ENCODE results near the gene LRRC18.
A peak's percentile ranks its signal among the peaks of the same experiment; 100 is the strongest.

Gene LRRC18

DNA sequence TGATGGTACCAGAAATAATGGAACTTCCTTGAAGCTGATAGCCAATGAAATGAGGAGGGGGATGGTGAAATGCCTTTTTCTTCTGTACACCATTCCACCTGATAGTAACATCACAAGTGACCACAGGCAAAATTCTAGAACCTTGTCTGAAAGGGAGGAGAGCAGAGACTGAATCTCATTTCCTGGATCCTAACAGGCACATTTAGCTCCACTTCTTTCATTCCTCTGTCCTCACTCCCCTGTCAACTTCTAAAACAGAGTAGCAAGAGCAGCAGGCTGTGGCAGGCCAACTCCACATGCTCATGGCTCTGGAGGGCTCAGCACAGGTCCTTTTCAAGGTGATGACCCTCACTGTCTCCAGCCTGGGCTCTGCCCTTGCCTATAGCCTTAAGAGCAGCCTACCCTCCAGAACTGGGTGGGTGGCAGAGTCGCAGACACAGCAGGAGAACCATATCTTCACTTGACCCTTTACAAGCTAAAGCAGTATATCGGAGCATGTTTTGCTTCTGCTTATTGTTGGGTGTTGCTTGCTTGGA, at the start of gene LRRC18:
Gene LRRC18 (minus strand): TSS at position 51 of the 536 bp plus-strand sequence. CDS start 25,685 bp downstream, outside the sequence.
- Histone ChIP-seq H3K27ac (ENCODE audit: low read depth, low read length, poor library complexity, severe bottlenecking) (no peak within 1 kb of the TSS), H2AFZ (ENCODE audit: low read length) (no peak within 1 kb of the TSS), H3K4me3 (ENCODE audit: low read depth, low read length, poor library complexity, severe bottlenecking) (no peak within 1 kb of the TSS), H3K9me2 (ENCODE audit: low read depth, low read length) (no peaks in the 10 kb centered on the region), H3K36me3 (ENCODE audit: insufficient read depth, low read length) (peaks cover 20% of the 10 kb centered on the region), H3K9ac (ENCODE audit: low read length) (no peak within 1 kb of the TSS), H4K20me1 (ENCODE audit: insufficient read depth, low read length) (no peaks in the 10 kb centered on the region), H3K4me2 (ENCODE audit: low read length) (no peak within 1 kb of the TSS), H3K27me3 (ENCODE audit: insufficient read depth, low read length) (no peaks in the 10 kb centered on the region), H3K4me1 (ENCODE audit: insufficient read depth, low read length, severe bottlenecking) (no peaks in the 10 kb centered on the region), H3K79me2 (ENCODE audit: insufficient read depth, low read length) (no peaks in the 10 kb centered on the region), H3F3A (ENCODE audit: insufficient read depth, low read length) (no peaks in the 10 kb centered on the region), H3K9me3 (ENCODE audit: low read length) (no peaks in the 10 kb centered on the region)
- no peak for TF ChIP-seq EZH2 (IDR thresholded peaks at IDR 0.05; ENCODE audit: borderline replicate concordance, low read length)
- TF ChIP-seq, protein P1, sequence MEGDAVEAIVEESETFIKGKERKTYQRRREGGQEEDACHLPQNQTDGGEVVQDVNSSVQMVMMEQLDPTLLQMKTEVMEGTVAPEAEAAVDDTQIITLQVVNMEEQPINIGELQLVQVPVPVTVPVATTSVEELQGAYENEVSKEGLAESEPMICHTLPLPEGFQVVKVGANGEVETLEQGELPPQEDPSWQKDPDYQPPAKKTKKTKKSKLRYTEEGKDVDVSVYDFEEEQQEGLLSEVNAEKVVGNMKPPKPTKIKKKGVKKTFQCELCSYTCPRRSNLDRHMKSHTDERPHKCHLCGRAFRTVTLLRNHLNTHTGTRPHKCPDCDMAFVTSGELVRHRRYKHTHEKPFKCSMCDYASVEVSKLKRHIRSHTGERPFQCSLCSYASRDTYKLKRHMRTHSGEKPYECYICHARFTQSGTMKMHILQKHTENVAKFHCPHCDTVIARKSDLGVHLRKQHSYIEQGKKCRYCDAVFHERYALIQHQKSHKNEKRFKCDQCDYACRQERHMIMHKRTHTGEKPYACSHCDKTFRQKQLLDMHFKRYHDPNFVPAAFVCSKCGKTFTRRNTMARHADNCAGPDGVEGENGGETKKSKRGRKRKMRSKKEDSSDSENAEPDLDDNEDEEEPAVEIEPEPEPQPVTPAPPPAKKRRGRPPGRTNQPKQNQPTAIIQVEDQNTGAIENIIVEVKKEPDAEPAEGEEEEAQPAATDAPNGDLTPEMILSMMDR (IDR thresholded peaks at IDR 0.05; ENCODE audit: low read length), result no peak

DNA sequence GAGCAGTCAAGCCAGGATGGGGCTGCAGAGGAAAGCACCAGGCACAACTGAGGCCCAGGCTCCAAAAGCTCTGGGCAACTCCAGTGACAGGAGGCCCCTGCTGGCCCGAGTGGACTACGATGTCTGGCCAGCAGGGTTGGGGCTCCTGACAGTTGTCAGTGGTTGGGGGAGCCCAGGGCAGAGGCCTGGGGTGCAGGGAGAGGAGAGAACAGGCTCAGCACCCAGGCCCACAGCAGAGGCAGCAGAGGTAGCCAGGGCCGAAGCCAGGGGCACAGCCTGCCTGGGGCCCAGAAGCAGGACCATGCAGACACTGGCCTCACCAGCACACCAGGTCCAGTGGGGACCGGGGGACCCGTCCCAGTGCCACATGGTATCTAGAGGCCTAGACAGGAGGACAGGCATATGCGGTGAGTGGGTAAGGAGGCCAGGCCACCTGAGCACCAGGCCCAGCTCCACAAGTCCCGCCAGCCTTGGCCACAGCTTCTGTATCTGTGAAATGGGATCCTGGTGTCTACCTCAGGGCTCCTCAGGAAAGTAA, 46.0 kb upstream of the LRRC18 start:
- no peaks in the 10 kb centered on the region for H3F3A ChIP-seq (ENCODE audit: insufficient read depth, low read length)
- peaks cover 21% of the 10 kb centered on the region; the same call in 1 of the 2 replicates for H3K36me3 ChIP-seq (ENCODE audit: insufficient read depth, low read length)
- no peak overlapping the region for H3K27ac ChIP-seq (ENCODE audit: low read depth, low read length, poor library complexity, severe bottlenecking)
- no peaks in the 10 kb centered on the region for H4K20me1 ChIP-seq (ENCODE audit: insufficient read depth, low read length)
- H3K79me2 ChIP-seq (ENCODE audit: insufficient read depth, low read length), result no peaks in the 10 kb centered on the region
- no peak overlapping the region for H2AFZ ChIP-seq (ENCODE audit: low read length)
- no peaks in the 10 kb centered on the region for H3K9me2 ChIP-seq (ENCODE audit: low read depth, low read length)
- H3K4me2 ChIP-seq (ENCODE audit: low read length), result no peak overlapping the region
- no peaks in the 10 kb centered on the region for H3K4me1 ChIP-seq (ENCODE audit: insufficient read depth, low read length, severe bottlenecking)
- no peak overlapping the region for H3K9ac ChIP-seq (ENCODE audit: low read length)
- TF ChIP-seq, protein P1 (IDR thresholded peaks at IDR 0.05; ENCODE audit: low read length), result no peak
- TF ChIP-seq EZH2 (IDR thresholded peaks at IDR 0.05; ENCODE audit: borderline replicate concordance, low read length), result no peak
- H3K4me3 ChIP-seq (ENCODE audit: low read depth, low read length, poor library complexity, severe bottlenecking), result no peak overlapping the region
- H3K27me3 ChIP-seq (ENCODE audit: insufficient read depth, low read length), result no peaks in the 10 kb centered on the region
- no peaks in the 10 kb centered on the region for H3K9me3 ChIP-seq (ENCODE audit: low read length)

DNA sequence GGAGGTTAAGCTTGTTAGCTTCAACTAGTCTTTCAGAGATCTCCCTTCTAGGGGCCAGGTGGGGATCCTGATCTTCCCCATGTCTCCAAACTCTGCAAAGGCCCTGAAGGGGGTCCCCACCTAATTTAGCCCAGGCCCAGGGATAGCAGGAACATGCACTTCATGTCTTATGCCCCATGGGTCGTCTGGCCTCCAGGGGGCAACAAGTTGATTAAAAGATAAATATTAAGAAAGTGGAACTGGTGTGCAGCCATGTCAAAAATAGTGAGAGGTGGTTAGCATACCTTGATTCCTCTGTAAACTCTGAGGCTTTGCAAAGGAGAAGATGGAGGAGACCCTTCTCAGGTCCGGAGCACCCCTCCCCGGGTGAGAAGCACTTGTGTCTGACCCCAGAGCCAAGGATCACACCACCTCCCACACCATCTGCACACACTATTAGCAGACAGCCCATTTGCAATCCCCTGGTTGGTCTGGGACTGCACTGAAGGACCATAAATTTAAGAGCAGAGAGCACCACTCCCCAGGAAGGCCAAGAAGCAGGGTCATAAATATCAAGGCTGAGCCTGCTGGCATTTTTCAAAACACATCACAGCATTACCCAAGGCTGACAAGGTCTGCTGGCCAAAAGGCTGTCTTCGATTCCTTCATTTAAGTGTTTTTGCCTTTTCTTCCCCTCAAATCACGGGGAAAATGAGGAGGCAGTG, 44.2 kb upstream of the LRRC18 start:
- peaks cover 29% of the 10 kb centered on the region; the same call in 1 of the 2 replicates for H3K36me3 ChIP-seq (ENCODE audit: insufficient read depth, low read length)
- no peaks in the 10 kb centered on the region for H3K79me2 ChIP-seq (ENCODE audit: insufficient read depth, low read length)
- H2AFZ ChIP-seq (ENCODE audit: low read length), result no peak overlapping the region
- no peaks in the 10 kb centered on the region for H3K9me3 ChIP-seq (ENCODE audit: low read length)
- H3K4me3 ChIP-seq (ENCODE audit: low read depth, low read length, poor library complexity, severe bottlenecking), result no peak overlapping the region
- no peaks in the 10 kb centered on the region for H3K9me2 ChIP-seq (ENCODE audit: low read depth, low read length)
- no peaks in the 10 kb centered on the region for H3K27me3 ChIP-seq (ENCODE audit: insufficient read depth, low read length)
- no peaks in the 10 kb centered on the region for H3K4me1 ChIP-seq (ENCODE audit: insufficient read depth, low read length, severe bottlenecking)
- TF ChIP-seq EZH2 (IDR thresholded peaks at IDR 0.05; ENCODE audit: borderline replicate concordance, low read length), result no peak
- TF ChIP-seq, protein P1 (IDR thresholded peaks at IDR 0.05; ENCODE audit: low read length), result peak; percentile 25; the same call in 1 of the 2 replicates
- no peaks in the 10 kb centered on the region for H4K20me1 ChIP-seq (ENCODE audit: insufficient read depth, low read length)
- H3K27ac ChIP-seq (ENCODE audit: low read depth, low read length, poor library complexity, severe bottlenecking), result no peak overlapping the region
- H3F3A ChIP-seq (ENCODE audit: insufficient read depth, low read length), result no peaks in the 10 kb centered on the region
- no peak overlapping the region for H3K9ac ChIP-seq (ENCODE audit: low read length)
- H3K4me2 ChIP-seq (ENCODE audit: low read length), result no peak overlapping the region

All from OCI-LY1 (cell line).